Stimulated activated CD4-positive, alpha-beta T cell treated with anti-CD3 and anti-CD28 coated beads, TNF-alpha, amount 100 ng/mL, for 24 hours (primary cell): ENCODE measurements around the gene BPIFB3.
"Not testable (repeated sequence)": the region's sequence is repeated elsewhere in the genome, so short reads cannot be mapped to it uniquely, and the experiment has no call there.

ENCODE experiments used
- DNase-seq, 3 experiments: peaks; one replicate each; pipeline ENCODE4 v3.0.0-alpha.2; 2020; ENCODE audit warnings: low read depth in 3 of 3

BPIFB3 gene

DNA sequence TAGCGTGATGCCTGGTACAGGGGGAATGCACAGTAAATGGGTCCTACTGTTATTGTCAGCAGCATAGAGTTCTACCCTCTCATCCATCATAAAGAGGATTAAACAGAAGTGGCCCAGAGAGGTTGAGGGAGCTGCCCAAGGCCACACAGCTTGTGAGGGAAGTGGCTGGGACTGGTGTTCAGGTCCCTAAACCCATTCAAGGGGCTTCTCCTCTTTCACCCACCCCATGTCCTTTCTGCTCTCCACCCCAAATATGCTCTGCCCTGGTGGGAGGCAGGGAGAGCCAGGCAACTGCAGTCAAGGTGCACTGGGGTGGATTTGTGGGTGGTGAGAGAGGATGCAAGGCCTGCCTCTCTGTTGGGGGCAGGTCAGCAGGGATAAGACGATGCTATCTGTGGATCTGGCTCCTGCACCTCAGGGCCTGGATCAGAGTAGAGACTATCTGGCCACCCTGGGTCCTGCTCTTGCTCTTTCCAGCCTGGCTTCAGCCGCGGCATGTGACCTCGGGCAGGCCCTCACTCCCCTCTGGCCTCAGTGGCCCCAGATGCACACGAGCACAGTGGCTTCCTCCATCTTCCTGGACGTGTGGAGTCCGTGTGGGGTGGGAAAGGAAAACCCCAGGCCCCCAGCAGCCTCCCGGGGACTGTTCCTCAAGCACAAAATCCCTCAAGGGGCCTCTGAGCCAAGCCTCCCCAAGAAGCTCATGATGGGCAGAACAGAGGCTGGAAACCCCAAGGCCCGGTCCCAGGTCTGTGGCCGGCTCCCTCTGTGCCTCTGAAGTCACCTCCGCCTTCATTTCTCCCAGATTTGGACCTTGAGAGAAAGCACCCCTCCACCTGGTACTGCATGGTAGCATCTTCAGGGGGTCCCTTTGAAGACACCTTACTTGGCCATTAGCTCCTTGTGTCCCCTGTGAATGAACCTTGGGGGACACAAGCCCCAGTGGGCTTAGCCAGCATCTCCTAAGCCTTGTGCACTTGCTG, 25.6 kb upstream of the BPIFB3 start:
- no peak for DNase-seq

DNA sequence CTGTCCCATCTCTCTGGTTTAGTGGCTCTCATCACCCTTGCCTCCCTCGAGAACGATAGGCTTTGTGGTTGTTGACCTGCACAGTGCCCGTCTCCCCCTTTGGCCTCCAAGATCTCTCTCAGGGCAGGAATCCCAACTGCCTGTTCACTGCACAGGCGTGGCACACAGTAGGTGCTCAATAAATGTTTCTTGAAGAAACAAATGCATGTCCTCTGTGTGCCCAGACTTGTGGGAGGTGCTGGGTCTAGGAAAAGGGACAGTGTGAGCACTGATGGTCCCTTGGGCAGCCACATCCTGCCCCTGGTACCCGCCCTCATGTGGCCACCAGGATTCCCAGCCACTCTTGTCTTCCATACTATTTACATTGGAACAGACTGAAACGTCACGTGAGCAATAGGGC, 24.8 kb upstream of the BPIFB3 start:
- DNase-seq: no peak

DNA sequence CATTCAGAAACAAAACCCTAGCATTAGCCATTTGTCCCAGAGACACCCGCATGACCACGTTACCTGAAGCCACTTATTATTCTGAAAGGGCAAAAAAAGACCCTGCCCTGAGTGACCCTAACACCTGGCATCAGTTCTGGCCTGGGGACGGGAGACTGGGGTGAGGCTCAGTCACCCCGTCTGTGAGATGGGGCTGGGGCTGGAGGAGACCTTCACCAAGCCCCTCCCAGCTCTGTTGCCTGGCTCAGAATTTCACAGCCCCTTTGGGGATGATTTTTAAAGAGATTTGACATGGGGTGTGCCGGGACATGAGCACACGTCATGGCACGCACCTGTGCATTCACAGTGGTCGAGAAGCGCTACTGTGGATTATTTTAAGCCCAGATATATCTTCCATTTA, 23.6 kb upstream of the BPIFB3 start:
- no peak for DNase-seq

DNA sequence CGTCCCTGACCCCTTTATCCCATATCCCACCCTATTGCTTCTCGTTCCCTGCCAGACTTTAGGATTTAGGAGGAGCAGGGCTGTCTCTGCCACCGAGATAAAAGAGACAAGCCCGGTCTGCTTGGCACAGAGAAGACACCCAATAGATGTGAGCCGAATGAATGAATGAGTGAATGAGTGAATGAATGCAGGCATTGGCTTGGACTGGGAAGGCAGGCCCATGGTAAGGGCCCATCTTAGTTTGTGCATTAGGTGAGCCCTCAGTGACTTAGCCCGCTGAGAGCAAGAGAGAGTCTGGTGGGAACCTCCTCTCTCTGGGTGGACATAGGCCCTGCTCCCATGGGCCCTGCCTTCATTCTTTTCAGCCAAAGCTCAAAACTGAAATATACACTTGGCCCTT, 23.1 kb upstream of the BPIFB3 start:
- no peak for DNase-seq

DNA sequence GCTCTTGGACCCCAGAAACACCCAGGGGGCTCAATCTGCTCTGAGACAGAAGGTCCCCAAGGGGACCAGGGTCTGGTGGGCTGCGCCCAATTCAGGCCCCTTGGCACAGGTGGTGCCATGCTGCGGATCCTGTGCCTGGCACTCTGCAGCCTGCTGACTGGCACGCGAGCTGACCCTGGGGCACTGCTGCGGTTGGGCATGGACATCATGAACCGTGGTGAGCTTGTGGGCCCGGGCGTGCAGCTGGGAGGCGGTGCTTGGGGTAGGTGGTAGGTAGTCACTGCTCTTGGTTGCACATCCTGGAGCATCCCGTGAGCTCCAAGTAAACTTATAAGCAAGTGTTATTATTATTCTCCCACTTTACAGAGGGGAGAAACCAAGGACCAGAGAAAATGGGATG, 22.2 kb upstream of the BPIFB3 start, which contains the start of gene BPIFB6:
Gene BPIFB6, plus strand, starts transcription at position 118 of the 400 bp plus-strand sequence. Its CDS starts 0 bp downstream, at position 118.
- DNase-seq: no peak

DNA sequence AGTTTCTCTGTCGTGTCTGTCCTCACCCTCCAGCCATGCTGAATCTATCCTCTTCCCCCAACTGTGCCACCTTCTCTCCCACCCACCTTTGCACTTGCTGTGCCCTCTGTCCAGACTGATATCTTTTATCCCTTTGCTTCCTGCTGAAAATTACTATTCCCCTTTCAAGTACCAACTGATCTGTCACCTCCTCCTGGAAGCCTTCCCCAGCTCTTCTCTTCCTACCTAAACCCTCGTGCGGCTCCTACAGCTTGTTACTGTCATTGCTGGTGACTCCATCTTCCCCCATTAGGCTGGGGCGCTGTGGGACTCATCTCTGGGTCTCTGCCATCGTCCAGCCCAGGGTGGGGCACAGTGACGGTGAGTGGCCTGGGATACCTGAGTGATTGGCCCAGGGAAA, 21.1 kb upstream of the BPIFB3 start:
- no peak for DNase-seq

DNA sequence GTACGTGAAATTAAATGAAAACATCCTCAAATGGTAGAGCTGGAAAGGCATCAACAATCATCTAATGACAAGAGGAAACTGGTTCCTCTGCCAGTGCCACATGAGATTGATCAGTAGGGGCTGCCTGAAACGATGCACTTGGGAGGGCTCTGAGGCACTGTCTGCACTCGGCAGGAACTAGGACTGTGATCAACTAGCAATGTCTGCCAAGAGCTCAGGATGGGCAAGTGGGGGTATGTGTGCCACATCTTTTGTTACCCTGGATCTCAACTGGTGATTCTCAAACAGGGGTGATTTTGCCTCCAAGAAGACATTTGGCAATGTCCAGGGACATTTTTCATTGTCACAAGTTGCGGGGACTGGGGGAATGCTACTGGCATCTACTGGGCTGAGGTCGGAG, 20.3 kb upstream of the BPIFB3 start:
- DNase-seq: no peak

DNA sequence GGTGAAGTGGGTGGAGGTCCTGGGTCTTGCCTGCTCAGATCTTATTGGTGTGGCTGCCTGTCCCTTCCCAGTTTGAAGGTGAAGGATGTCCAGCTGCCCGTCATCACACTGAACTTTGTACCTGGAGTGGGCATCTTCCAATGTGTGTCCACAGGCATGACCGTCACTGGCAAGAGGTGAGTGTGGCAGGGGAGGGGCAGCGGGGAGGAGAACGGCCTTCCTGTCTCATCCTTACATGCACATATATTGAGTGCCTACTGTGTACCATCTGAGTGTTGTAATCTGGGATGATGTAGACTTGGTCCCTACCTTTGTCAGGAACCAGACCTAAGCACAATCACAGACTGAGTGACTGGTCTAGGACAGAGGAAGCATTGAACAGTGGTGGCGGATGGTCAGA, 19.6 kb upstream of the BPIFB3 start:
- DNase-seq: no peak

DNA sequence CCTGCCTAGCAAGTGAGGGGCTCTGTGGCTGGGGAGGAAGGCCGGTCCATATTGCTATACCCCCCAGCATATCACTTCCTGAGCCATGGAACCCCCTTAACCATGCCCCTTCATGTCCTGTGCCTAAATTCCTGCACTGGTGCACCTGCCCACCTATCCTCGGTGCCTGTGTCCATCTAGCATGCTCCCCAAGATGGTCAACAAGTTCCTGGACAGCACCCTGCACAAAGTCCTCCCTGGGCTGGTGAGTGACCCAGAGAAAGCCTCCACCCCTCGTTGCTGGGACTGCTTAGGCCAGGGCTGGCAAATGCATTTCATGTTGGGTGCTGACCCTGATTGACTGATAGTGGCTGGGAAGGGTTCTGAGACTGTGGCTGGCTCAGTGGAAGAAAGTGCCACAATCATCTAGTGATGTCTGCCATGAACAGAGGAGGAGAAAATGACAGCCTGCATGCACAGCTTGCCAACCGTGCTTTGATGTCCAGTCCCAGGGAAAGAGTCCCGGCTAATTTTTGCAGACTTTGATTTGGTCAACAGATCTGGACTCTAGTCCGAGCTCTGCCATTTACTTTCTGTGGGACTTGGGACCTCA, 18.7 kb upstream of the BPIFB3 start:
- no peak for DNase-seq

DNA sequence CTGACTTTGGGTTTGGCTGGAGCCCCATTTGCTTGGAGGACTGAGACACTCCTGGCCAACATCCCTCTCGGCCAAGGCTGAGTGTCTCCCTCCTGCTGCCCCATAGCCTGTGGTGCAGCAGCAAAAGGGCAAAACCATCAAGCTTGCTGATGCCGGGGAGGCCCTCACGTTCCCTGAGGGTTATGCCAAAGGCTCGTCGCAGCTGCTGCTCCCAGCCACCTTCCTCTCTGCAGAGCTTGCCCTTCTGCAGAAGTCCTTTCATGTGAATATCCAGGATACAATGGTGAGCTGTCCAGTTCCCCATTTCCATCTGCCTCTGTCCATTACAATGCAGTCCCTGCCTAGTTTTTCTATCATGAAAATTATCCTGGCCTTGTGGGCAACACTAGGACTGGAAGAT, 16.2 kb upstream of the BPIFB3 start:
- DNase-seq: no peak

DNA sequence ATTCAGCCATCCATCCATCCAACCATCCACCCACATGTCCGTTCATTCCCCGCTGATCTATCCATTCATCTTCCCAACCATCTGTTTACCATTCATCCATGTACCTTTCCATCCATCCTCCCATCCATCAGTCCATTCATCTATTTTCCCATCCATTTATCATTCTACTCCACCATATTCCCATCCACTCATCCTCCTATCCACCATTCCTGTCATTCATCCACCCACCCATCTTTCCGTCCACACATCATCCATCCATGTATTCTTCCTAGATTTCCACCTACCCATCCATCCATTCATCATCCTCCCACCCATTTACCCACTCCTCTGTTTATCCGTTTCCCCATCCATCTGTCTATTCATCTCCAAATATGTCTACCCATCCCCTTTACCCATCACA, 15.5 kb upstream of the BPIFB3 start:
- DNase-seq: no peak

DNA sequence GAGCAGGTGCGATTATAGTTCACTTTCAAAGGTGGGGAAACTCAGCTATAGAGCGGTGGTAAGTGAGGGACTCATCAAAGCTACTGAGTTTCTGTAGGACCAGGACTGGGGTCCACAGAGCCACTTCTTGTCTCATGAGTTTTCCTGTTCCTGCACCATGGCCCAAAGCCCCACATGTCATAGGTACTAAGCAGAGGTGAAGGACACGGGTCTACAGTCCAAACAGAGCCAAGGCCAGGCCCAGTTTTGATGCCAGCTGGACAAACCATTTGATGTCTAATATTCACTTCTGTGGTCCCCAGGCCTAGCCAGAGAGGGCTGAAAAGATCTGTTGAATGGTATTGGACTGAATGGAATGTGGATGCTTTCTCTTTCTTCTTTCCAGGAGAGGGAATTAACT, 11.3 kb upstream of the BPIFB3 start:
- no peak for DNase-seq

DNA sequence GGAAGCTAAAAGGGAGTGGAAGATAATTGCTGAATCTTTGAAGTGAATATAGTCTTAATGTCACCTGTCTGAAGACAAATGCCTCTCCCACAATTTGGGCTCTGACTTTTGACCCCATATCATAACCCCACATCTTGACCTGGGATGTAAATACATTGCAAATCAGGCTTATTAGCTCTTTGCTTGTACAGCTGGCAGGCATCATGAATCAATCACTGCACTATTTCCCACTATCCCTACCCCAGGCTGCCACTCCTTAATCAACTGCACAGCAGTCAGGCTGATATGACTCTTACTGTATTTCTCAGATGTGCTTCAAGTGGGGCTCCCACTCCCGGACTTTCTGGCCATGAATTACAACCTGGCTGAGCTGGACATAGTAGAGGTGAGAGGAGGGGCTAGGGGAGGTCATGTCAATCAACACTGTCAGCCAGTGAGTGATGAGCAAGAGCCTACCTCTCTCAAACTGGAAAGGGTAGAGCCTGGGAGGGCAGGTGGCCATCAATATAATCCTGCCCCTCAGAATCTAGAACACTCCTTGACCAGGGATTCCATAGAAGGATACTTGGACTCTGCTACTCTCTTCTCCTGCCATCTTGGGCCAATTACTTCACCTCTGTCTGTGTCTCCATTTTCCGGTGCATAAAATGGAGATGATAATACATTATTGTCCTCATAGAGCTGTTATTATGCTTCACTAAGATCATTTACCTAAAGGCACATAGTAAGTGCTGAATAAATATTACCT, 10.5 kb upstream of the BPIFB3 start:
- no peak for DNase-seq

DNA sequence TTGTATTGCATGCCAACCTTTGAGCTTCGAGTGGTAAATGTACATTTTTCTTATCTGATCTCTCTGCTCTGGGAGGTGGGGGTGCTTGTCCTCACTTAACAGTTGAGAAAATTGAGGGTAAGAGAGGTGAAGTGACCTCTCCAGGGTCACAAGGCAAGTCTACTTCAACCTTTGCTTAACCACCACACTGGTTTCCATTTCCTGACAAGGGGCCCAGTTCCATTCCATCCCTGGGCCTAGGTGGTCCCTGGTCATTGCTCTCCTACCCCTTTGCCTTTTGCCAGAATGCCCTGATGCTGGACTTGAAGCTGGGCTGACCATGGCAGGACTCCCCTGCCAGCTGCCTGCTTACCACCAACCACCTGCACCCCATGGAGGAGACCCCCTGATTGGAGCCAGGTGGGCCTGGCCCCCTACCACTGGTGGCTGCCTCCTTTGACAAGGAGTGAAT, 9.9 kb upstream of the BPIFB3 start:
- no peak for DNase-seq

DNA sequence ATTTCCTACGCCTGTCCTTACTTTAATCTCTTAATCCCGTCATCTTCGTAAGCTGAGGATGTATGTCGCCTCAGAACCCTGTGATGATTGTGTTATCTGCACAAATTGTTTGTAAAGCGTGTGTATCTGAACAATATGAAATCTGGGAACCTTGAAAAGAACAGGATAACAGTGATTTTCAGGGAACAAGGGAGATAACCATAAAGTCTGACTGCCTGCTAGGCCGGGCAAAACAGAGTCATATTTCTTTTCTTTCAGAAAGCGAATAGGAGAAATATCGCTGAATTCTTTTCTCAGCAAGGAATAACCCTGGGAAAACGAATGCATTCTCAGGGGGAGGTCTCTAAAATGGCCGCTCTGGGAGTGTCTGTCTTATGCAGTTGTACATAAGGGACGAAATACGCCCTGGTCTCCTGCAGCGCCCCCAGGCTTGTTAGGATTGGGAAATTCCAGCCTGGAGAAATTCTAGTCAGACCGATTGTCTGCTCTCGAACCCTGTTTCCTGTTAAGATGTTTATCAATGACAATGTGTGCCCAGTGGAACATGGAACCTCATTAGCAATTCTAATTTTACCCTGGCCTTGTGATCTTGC, 8.5 kb upstream of the BPIFB3 start:
- not testable (repeated sequence) for DNase-seq

DNA sequence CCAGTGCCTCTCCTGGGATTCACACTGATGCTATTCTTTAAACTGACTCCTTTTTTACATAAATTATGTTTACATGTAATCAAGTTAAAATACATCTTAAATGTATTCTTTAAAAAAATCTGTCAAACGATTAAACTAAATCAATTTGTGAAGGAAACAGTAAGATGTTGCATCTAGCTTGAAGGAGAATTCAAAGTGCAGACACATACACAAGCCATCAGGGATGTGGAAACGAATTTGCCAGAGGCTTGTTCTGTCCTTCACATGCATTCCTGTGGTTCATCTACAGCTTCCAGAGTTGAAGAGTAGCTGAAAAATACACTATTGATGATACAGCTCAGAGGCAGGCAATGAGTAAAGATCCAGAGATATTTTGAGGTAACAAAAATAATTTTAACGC, 7.3 kb upstream of the BPIFB3 start:
- DNase-seq: no peak

DNA sequence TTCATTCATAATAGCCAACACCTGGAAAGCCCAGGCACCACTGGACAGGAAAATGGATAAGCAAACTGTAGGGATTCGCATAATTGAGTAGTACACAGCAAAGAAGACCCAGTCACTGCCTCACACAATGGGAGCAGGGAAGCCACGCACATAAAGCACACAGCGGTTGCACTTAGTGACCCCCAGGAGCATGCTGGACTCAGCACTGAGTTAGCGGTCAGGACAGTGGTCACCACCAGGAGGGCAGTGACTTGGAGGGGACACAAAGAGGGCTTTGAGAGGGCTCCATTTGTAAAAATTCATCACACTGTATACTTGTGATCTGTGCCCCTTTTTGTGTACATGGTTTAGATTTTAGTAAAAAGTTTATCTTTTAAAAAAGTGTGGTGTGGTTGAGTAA, 2.4 kb upstream of the BPIFB3 start:
- DNase-seq: no peak

DNA sequence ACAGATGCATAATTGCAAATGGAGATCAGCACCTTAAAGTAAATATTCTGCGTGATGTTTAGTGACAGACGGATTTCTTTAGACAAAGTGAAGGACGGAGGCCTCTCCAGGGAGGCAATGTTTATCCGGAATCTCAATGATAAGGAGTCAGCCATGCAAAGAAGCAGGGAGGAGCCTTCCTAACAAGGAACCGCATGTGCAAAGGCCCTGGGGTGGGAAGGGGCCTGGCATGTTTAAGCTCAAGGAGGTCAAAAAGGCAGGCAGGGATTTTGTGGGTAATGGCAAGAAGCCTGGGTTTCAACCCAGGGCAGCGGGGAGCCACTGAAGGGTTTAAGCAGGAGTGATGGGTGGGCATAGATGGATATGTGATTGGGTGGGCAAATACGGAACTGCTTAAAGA, 678 bp downstream of the BPIFB3 start:
- DNase-seq: no peak

DNA sequence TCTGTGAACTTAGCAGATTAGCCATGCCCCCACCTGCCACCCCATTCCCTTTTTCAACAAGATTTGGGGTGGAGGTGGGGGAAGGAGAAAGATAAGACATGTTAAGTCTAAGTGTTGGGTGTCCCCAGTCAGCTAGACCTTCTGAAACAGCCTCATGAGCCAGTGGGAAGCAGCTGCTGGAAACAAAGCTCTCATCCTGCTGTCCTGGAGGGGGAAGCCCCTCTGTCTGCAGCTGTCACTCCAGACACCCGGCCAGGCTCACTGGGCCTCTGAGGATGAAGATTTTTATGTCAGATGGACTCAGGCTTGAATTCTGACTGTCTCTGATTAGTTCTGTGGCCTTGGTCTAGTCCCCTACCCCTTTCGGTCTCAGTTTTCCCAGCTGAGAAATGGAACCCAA, 1.1 kb downstream of the BPIFB3 start:
- DNase-seq: no peak

DNA sequence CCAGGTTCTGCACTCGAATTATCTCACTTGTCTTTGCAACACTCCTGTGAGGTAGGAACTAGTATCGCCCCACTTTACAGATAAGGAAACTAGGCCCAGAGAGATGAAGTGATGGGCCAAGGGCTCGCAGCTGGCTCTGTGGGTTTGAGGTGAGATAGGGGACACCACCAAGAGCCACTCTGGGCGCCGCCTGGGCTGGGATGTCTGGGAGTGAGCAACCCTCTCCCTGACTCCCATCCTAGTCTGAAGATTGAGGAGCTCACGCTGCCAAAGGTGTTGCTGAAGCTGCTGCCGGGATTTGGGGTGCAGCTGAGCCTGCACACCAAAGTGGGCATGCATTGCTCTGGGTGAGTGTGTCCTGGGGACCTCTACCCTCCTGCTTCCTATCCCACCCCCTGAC, 5.4 kb downstream of the BPIFB3 start:
- no peak for DNase-seq

DNA sequence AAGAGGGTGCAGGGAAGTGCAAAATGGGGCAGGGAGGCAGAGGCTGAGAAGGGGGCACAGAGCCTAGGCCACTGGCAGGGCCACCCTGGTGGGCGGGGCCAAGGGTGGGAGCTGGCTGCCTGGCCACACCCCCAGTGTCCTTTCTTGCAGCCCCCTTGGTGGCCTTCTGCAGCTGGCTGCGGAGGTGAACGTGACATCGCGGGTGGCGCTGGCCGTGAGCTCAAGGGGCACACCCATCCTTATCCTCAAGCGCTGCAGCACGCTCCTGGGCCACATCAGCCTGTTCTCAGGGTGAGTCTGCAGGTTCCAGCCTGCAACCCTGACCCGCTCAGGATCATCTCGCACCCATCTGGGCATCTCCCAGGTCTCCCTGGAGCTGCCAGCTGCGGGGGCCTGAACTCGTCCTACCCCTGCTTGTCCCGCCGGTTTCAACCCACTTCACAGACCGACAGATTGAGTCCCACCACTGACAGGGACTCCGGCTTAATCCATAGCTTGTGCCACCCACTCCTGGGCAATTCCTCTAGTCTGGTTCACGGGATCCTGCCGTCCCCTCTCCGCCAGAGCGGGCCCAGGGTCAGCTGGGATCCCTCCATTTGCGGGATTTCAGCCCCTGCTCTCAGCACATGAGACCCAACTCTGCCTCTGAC, 6.2 kb downstream of the BPIFB3 start:
- DNase-seq: no peak

DNA sequence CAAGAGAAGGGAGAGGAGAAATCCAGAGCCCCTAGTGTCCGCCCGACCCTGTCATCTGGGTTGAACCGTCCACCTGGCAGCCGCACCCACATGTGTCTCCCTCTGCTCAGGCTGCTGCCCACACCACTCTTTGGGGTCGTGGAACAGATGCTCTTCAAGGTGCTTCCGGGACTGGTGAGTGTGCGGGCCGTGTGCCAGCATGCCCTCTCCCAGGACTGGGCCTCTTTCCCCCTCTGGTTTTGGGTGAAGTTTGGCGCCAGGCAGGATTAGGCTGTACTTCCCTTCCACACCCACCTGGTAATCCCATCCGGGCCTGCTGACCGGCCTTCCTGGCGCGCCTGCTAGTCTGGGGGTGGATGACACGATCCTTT, 7.9 kb downstream of the BPIFB3 start:
- DNase-seq: no peak
